Stimulated activated effector memory CD8-positive, alpha-beta T cell treated with anti-CD3 and anti-CD28 coated beads, Interleukin-12 subunit alpha, Interleukin-12 subunit beta, amount 100 ng/mL, for 72 hours (primary cell): ENCODE measurements around the gene RMC1.
A peak's percentile ranks its signal among the peaks of the same experiment; 100 is the strongest.

Experiments used
- ATAC-seq: fragments of 150-1000 bp; cut with Tn5 transposase; 2 replicates; pipeline ENCODE4 v1.10.0; 2021
- DNase-seq, 2 donors: peaks; one replicate each; pipeline ENCODE4 v3.0.0; 2021 to 2022; ENCODE audit warnings: low spot score in 2 of 2
- H3K27ac Mint-ChIP-seq: one replicate; pipeline ENCODE4 v1.8.0; 2022; ENCODE audit warnings: mild to moderate bottlenecking, mixed read lengths
- H3K36me3 Mint-ChIP-seq: one replicate; pipeline ENCODE4 v1.8.0; 2022; ENCODE audit warnings: mild to moderate bottlenecking, mixed read lengths
- H3K4me1 Mint-ChIP-seq: one replicate; pipeline ENCODE4 v1.8.0; 2022; ENCODE audit warnings: mixed read lengths
- H3K4me3 Mint-ChIP-seq: one replicate; pipeline ENCODE4 v1.8.0; 2022; ENCODE audit warnings: mild to moderate bottlenecking, mixed read lengths
- H3K9me3 Mint-ChIP-seq: one replicate; pipeline ENCODE4 v1.8.0; 2022; ENCODE audit warnings: mixed read lengths

The RMC1 gene

GRCh38 chr18:23537274-23537673, 34.0 kb downstream of the RMC1 start:
- Mint-ChIP-seq H3K27ac (no peak overlapping the region), H3K4me1 (peaks cover 23% of the 10 kb centered on the region), H3K4me3 (no peak overlapping the region), H3K9me3 (no peaks in the 10 kb centered on the region), H3K36me3 (peaks cover 100% of the 10 kb centered on the region)
- no peak for DNase-seq
- no peak for ATAC-seq

GRCh38 chr18:23538001-23538400, 34.7 kb downstream of the RMC1 start:
- DNase-seq (no peak), ATAC-seq (no peak)
- H3K36me3 Mint-ChIP-seq: peaks cover 100% of the 10 kb centered on the region
- H3K27ac Mint-ChIP-seq: no peak overlapping the region
- H3K9me3 Mint-ChIP-seq: no peaks in the 10 kb centered on the region
- no peak overlapping the region for H3K4me3 Mint-ChIP-seq
- H3K4me1 Mint-ChIP-seq: peaks cover 28% of the 10 kb centered on the region

GRCh38 chr18:23538870-23539269, 35.6 kb downstream of the RMC1 start:
- no peak for DNase-seq
- Mint-ChIP-seq H3K9me3 (no peaks in the 10 kb centered on the region), H3K36me3 (peaks cover 100% of the 10 kb centered on the region), H3K27ac (peak overlapping the region; percentile 10), H3K4me1 (peaks cover 28% of the 10 kb centered on the region), H3K4me3 (no peak overlapping the region)
- ATAC-seq: no peak

GRCh38 chr18:23539296-23539695, 36.0 kb downstream of the RMC1 start:
- Mint-ChIP-seq H3K27ac (peak overlapping the region; percentile 77), H3K9me3 (no peaks in the 10 kb centered on the region), H3K4me1 (peaks cover 28% of the 10 kb centered on the region), H3K4me3 (no peak overlapping the region), H3K36me3 (peaks cover 100% of the 10 kb centered on the region)
- DNase-seq: no peak
- no peak for ATAC-seq

GRCh38 chr18:23539911-23540525, 36.7 kb downstream of the RMC1 start:
- H3K9me3 Mint-ChIP-seq: no peaks in the 10 kb centered on the region
- no peak overlapping the region for H3K4me3 Mint-ChIP-seq
- ATAC-seq: no peak
- peaks cover 28% of the 10 kb centered on the region for H3K4me1 Mint-ChIP-seq
- peak overlapping the region; percentile 77 for H3K27ac Mint-ChIP-seq
- DNase-seq: no peak
- H3K36me3 Mint-ChIP-seq: peaks cover 100% of the 10 kb centered on the region

GRCh38 chr18:23540867-23541266, 37.6 kb downstream of the RMC1 start:
- H3K27ac Mint-ChIP-seq: peak overlapping the region; percentile 77
- H3K4me3 Mint-ChIP-seq: peak overlapping the region; percentile 15
- H3K9me3 Mint-ChIP-seq: no peaks in the 10 kb centered on the region
- ATAC-seq (peak; percentile 51), DNase-seq (no peak)
- H3K36me3 Mint-ChIP-seq: peaks cover 100% of the 10 kb centered on the region
- H3K4me1 Mint-ChIP-seq: peaks cover 28% of the 10 kb centered on the region

- Mint-ChIP-seq H3K4me3 (peak overlapping the region; percentile 15), H3K9me3 (no peaks in the 10 kb centered on the region), H3K4me1 (peaks cover 31% of the 10 kb centered on the region), H3K27ac (peak overlapping the region; percentile 77), H3K36me3 (peaks cover 100% of the 10 kb centered on the region)
- DNase-seq (no peak), ATAC-seq (no peak)
Measured at GRCh38 chr18:23541349-23542093, 38.2 kb downstream of the RMC1 start.

- no peak for DNase-seq
- H3K4me3 Mint-ChIP-seq: no peak overlapping the region
- no peaks in the 10 kb centered on the region for H3K9me3 Mint-ChIP-seq
- H3K36me3 Mint-ChIP-seq: peaks cover 100% of the 10 kb centered on the region
- H3K27ac Mint-ChIP-seq: peak overlapping the region; percentile 77
- peaks cover 38% of the 10 kb centered on the region for H3K4me1 Mint-ChIP-seq
- ATAC-seq: no peak
Measured at GRCh38 chr18:23542461-23542860, 39.1 kb downstream of the RMC1 start.

- Mint-ChIP-seq H3K36me3 (peaks cover 100% of the 10 kb centered on the region), H3K9me3 (no peaks in the 10 kb centered on the region), H3K4me1 (peaks cover 39% of the 10 kb centered on the region), H3K27ac (no peak overlapping the region), H3K4me3 (no peak overlapping the region)
- DNase-seq (no peak), ATAC-seq (no peak)
Measured at GRCh38 chr18:23545247-23545789, 42.0 kb downstream of the RMC1 start.

GRCh38 chr18:23547306-23547705, 44.0 kb downstream of the RMC1 start:
- ATAC-seq (no peak), DNase-seq (no peak)
- peaks cover 32% of the 10 kb centered on the region for H3K4me1 Mint-ChIP-seq
- H3K36me3 Mint-ChIP-seq: peaks cover 100% of the 10 kb centered on the region
- H3K4me3 Mint-ChIP-seq: no peak overlapping the region
- H3K9me3 Mint-ChIP-seq: no peaks in the 10 kb centered on the region
- H3K27ac Mint-ChIP-seq: peak overlapping the region; percentile 40

- DNase-seq (no peak), ATAC-seq (no peak)
- peak overlapping the region; percentile 52 for H3K27ac Mint-ChIP-seq
- H3K4me3 Mint-ChIP-seq: no peak overlapping the region
- H3K9me3 Mint-ChIP-seq: no peaks in the 10 kb centered on the region
- H3K4me1 Mint-ChIP-seq: peaks cover 29% of the 10 kb centered on the region
- peaks cover 100% of the 10 kb centered on the region for H3K36me3 Mint-ChIP-seq
Measured at GRCh38 chr18:23547846-23548245, 44.5 kb downstream of the RMC1 start.

GRCh38 chr18:23548275-23548674, 45.0 kb downstream of the RMC1 start:
- H3K4me3 Mint-ChIP-seq: no peak overlapping the region
- DNase-seq (no peak), ATAC-seq (no peak)
- peak overlapping the region; percentile 52 for H3K27ac Mint-ChIP-seq
- H3K36me3 Mint-ChIP-seq: peaks cover 100% of the 10 kb centered on the region
- no peaks in the 10 kb centered on the region for H3K9me3 Mint-ChIP-seq
- peaks cover 29% of the 10 kb centered on the region for H3K4me1 Mint-ChIP-seq

- H3K4me1 Mint-ChIP-seq: peaks cover 30% of the 10 kb centered on the region
- no peak for DNase-seq
- H3K36me3 Mint-ChIP-seq: peaks cover 100% of the 10 kb centered on the region
- H3K27ac Mint-ChIP-seq: peak overlapping the region; percentile 52
- H3K9me3 Mint-ChIP-seq: no peaks in the 10 kb centered on the region
- H3K4me3 Mint-ChIP-seq: no peak overlapping the region
- ATAC-seq: no peak
Measured at GRCh38 chr18:23548719-23549118, 45.4 kb downstream of the RMC1 start.

GRCh38 chr18:23550898-23551297, 47.6 kb downstream of the RMC1 start:
- peak overlapping the region; percentile 77 for H3K27ac Mint-ChIP-seq

GRCh38 chr18:23551978-23552377, 48.7 kb downstream of the RMC1 start:
- Mint-ChIP-seq H3K9me3 (no peaks in the 10 kb centered on the region), H3K4me1 (peaks cover 29% of the 10 kb centered on the region), H3K4me3 (no peak overlapping the region), H3K36me3 (peaks cover 100% of the 10 kb centered on the region), H3K27ac (peak overlapping the region; percentile 77)
- DNase-seq: no peak
- no peak for ATAC-seq

More at GRCh38 chr18:23550898-23551297, 47.6 kb downstream of the RMC1 start:
- Mint-ChIP-seq H3K4me3 (no peak overlapping the region), H3K9me3 (no peaks in the 10 kb centered on the region), H3K4me1 (peaks cover 37% of the 10 kb centered on the region), H3K36me3 (peaks cover 100% of the 10 kb centered on the region)
- no peak for DNase-seq
- ATAC-seq: no peak

GRCh38 chr18:23552505-23552904, 49.2 kb downstream of the RMC1 start:
- Mint-ChIP-seq H3K4me1 (peaks cover 27% of the 10 kb centered on the region), H3K36me3 (peaks cover 100% of the 10 kb centered on the region), H3K9me3 (no peaks in the 10 kb centered on the region), H3K27ac (no peak overlapping the region), H3K4me3 (no peak overlapping the region)
- ATAC-seq: no peak
- no peak for DNase-seq
